ENCODE data around the gene TTYH2.

DNA sequence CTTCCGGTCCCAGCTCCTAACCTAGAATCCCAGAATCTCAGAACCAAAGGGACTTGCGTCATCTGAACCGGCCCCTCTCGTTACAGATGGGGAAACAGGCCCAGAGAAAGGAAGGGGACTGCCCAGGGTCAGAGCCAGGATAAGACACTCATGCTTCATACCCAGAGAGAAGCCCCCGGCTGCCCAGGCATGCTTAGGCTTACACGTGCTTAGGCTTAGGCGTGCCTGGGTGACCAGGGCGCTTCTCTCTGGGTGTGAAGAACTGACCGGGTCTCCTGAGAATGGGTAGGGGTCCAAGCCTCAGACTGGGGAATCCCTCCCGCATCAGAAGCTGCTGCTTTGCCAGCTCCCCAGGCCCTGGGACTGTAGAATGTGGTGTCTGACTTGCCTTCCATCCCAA, 30.8 kb downstream of the TTYH2 start:
- TF ChIP-seq, protein P1, sequence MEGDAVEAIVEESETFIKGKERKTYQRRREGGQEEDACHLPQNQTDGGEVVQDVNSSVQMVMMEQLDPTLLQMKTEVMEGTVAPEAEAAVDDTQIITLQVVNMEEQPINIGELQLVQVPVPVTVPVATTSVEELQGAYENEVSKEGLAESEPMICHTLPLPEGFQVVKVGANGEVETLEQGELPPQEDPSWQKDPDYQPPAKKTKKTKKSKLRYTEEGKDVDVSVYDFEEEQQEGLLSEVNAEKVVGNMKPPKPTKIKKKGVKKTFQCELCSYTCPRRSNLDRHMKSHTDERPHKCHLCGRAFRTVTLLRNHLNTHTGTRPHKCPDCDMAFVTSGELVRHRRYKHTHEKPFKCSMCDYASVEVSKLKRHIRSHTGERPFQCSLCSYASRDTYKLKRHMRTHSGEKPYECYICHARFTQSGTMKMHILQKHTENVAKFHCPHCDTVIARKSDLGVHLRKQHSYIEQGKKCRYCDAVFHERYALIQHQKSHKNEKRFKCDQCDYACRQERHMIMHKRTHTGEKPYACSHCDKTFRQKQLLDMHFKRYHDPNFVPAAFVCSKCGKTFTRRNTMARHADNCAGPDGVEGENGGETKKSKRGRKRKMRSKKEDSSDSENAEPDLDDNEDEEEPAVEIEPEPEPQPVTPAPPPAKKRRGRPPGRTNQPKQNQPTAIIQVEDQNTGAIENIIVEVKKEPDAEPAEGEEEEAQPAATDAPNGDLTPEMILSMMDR (IDR thresholded peaks at IDR 0.05 in 2 of 3, conservative IDR thresholded peaks at IDR 0.05 in 1 of 3; ENCODE audit: control insufficient read depth in 2 of 3, extremely low read depth in 1 of 3, insufficient read depth in 1 of 3, low read depth in 3 of 3, low read length in 3 of 3) = no peak
- TF ChIP-seq NR2C2 (IDR thresholded peaks at IDR 0.05; ENCODE audit: borderline replicate concordance, control insufficient read depth, insufficient read length, low read depth) = no peak
- no peak for TF ChIP-seq DPF2 (IDR thresholded peaks at IDR 0.05)
- TF ChIP-seq SIX5 (IDR thresholded peaks at IDR 0.05; ENCODE audit: low read depth, low read length, severe bottlenecking) = no peak
- TF ChIP-seq, protein P2, sequence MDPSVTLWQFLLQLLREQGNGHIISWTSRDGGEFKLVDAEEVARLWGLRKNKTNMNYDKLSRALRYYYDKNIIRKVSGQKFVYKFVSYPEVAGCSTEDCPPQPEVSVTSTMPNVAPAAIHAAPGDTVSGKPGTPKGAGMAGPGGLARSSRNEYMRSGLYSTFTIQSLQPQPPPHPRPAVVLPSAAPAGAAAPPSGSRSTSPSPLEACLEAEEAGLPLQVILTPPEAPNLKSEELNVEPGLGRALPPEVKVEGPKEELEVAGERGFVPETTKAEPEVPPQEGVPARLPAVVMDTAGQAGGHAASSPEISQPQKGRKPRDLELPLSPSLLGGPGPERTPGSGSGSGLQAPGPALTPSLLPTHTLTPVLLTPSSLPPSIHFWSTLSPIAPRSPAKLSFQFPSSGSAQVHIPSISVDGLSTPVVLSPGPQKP (IDR thresholded peaks at IDR 0.05; ENCODE audit: low read depth, low read length) = no peak
- no peak for TF ChIP-seq IRF4 (IDR thresholded peaks at IDR 0.05; ENCODE audit: low read depth, low read length)
- TF ChIP-seq SIN3A (IDR thresholded peaks at IDR 0.05; ENCODE audit: low read depth, low read length) = no peak
- no peak for TF ChIP-seq POLR2A (IDR thresholded peaks at IDR 0.05; ENCODE audit: low read depth, low read length)
- TF ChIP-seq CEBPB (IDR thresholded peaks at IDR 0.05; ENCODE audit: borderline replicate concordance in 1 of 2, low read depth in 2 of 2, low read length in 2 of 2) = no peak
- no peak for TF ChIP-seq ETV6 (conservative IDR thresholded peaks at IDR 0.05 in 1 of 2, IDR thresholded peaks at IDR 0.05 in 1 of 2; ENCODE audit: borderline replicate concordance in 1 of 2, low read depth in 1 of 2)
- TF ChIP-seq POLR2AphosphoS5 (IDR thresholded peaks at IDR 0.05; ENCODE audit: low read length) = no peak

All from GM12878 (cell line).